Tibial nerve (tissue), 4 donors: ENCODE data around the gene PRSS22. TPM values are rescaled to one million over a fixed set of nuclear protein-coding genes. Genes with fewer than 3 reads are reported as not detected.
A peak's percentile ranks its signal among the peaks of the same experiment; 100 is the strongest.

Source experiments
- DNase-seq, 2 donors: peaks; one replicate each; pipeline ENCODE4 v3.0.0-alpha.2; 2019; ENCODE audit warnings: low spot score in 2 of 2
- H3K27ac ChIP-seq, 4 donors: fragments of 200-600 bp; sonication (generic) in 3 of 4; one replicate each; pipeline ENCODE4 v1.5.1; 2017 to 2019; ENCODE audit warnings: mild to moderate bottlenecking in 1 of 4
- H3K27me3 ChIP-seq, 2 donors: fragments of 200-600 bp; sonication (generic) in 1 of 2; one replicate each; pipeline versions ENCODE4 v1.5.1 to v1.6.0; 2017 to 2019
- H3K36me3 ChIP-seq, 3 donors: fragments of 200-600 bp; sonication (generic); one replicate each; pipeline ENCODE4 v1.5.1; 2018 to 2019
- H3K4me1 ChIP-seq, 4 donors: fragments of 200-600 bp; sonication (generic) in 3 of 4; one replicate each; pipeline ENCODE4 v1.5.1; 2017 to 2019
- H3K4me3 ChIP-seq, 4 donors: fragments of 200-600 bp; sonication (generic) in 3 of 4; one replicate each; pipeline ENCODE4 v1.5.1; 2017 to 2019; ENCODE audit warnings: mild to moderate bottlenecking in 1 of 4, moderate library complexity in 1 of 4
- H3K9me3 ChIP-seq, 4 donors: fragments of 200-600 bp; sonication (generic) in 3 of 4; one replicate each; pipeline ENCODE4 v1.5.1; 2017 to 2019
- CTCF ChIP-seq, 5 experiments: fragments of 200-600 bp in 3 of 5; fragments of 450-650 bp in 2 of 5; sonication (generic) in 3 of 5; IDR thresholded peaks; one replicate each; pipeline ENCODE4 v1.5.1; 2016 to 2019; ENCODE audit warnings: antibody characterized with exemption in 5 of 5, mild to moderate bottlenecking in 3 of 5, moderate library complexity in 2 of 5
- EP300 ChIP-seq, 2 donors: sonication (generic); formaldehyde crosslinking; IDR thresholded peaks; one replicate each; pipeline ENCODE4 v1.6.1; 2017; ENCODE audit warnings: antibody characterized with exemption in 2 of 2, mild to moderate bottlenecking in 1 of 2
- POLR2A ChIP-seq, 2 donors: fragments of 450-650 bp; IDR thresholded peaks; one replicate each; pipeline ENCODE4 v1.6.1; 2017; ENCODE audit warnings: antibody characterized with exemption in 2 of 2, mild to moderate bottlenecking in 2 of 2, moderate library complexity in 2 of 2
- WGBS, 2 donors: methylation state at CpG; one replicate each; pipeline ENCODE4 v1.1.5; 2018; 5-methylcytosine and 5-hydroxymethylcytosine counted together
- total RNA-seq, 4 donors: library from RNA; depleted of rRNA; stranded (reverse); fragments of >200 nt; gene quantifications; one replicate each; pipeline ENCODE4 v1.1.0, GENCODE V29; 2016

PRSS22 gene
- total RNA-seq, 4 donors from 2014 or later, result not detected

GRCh38 chr16:2884041-2884451, 26.1 kb upstream of the PRSS22 start:
- Histone ChIP-seq H3K36me3 (no peaks in the 10 kb centered on the region), H3K4me3 (peak overlapping the region; percentile 81 to 94 (median 85)), H3K9me3 (no peaks in the 10 kb centered on the region), H3K27me3 (no peaks in the 10 kb centered on the region), H3K4me1 (peaks cover 0 to 14% (median 6%) of the 10 kb centered on the region in 4 donors), H3K27ac (peak overlapping the region in 3 of 4 donors; percentile 95 to 97 (median 95))
- no peak for DNase-seq
- no peak for TF ChIP-seq EP300 (IDR thresholded peaks at IDR 0.05)
- TF ChIP-seq POLR2A (IDR thresholded peaks at IDR 0.05), result no peak
- no peak for TF ChIP-seq CTCF (IDR thresholded peaks at IDR 0.05)
- WGBS, 2 donors, result 56 to 72% methylated on average over 18 of the region's 18 CpGs

GRCh38 chr16:2883458-2883908, 25.5 kb upstream of the PRSS22 start:
- peak in 1 of 2 donors; percentile 16 for DNase-seq
- TF ChIP-seq POLR2A (IDR thresholded peaks at IDR 0.05) (no peak), EP300 (IDR thresholded peaks at IDR 0.05) (no peak), CTCF (IDR thresholded peaks at IDR 0.05) (no peak)
- Histone ChIP-seq H3K4me3 (peak overlapping the region; percentile 81 to 94 (median 85)), H3K9me3 (no peaks in the 10 kb centered on the region), H3K36me3 (no peaks in the 10 kb centered on the region), H3K27ac (peak overlapping the region; percentile 87 to 97 (median 95)), H3K27me3 (no peaks in the 10 kb centered on the region), H3K4me1 (peaks cover 0 to 14% (median 6%) of the 10 kb centered on the region in 4 donors)
- WGBS, 2 donors, result 1% methylated on average over 24 to 27 of the region's 31 CpGs

- no peaks in the 10 kb centered on the region for H3K9me3 ChIP-seq
- H3K4me1 ChIP-seq, result peaks cover 0 to 14% (median 6%) of the 10 kb centered on the region in 4 donors
- H3K27ac ChIP-seq, result peak within 1 kb of the TSS; percentile 87 to 97 (median 95)
- DNase-seq, result peak; percentile 99
- WGBS, 2 donors, result 1% methylated on average over 53 to 59 of the region's 73 CpGs
- H3K4me3 ChIP-seq, result peak within 1 kb of the TSS; percentile 81 to 94 (median 85)
- H3K36me3 ChIP-seq, result no peaks in the 10 kb centered on the region
- H3K27me3 ChIP-seq, result no peaks in the 10 kb centered on the region
- TF ChIP-seq EP300 (IDR thresholded peaks at IDR 0.05) (peak; percentile 80 to 84), CTCF (IDR thresholded peaks at IDR 0.05) (peak in 3 of 5 experiments; percentile 23 to 71 (median 62)), POLR2A (IDR thresholded peaks at IDR 0.05) (peak in 1 of 2 donors; percentile 71)
Observed at GRCh38 chr16:2882650-2883457, 24.9 kb upstream of the PRSS22 start, which contains the start of gene FLYWCH2. FLYWCH2 (plus strand) TSS chr16:2883215; CDS start chr16:2896450, 13,235 bp downstream.

GRCh38 chr16:2881783-2882649, 24.0 kb upstream of the PRSS22 start:
- TF ChIP-seq CTCF (IDR thresholded peaks at IDR 0.05) (no peak), EP300 (IDR thresholded peaks at IDR 0.05) (no peak), POLR2A (IDR thresholded peaks at IDR 0.05) (no peak)
- H3K4me3 ChIP-seq, result peak overlapping the region; percentile 81 to 94 (median 85)
- H3K9me3 ChIP-seq, result no peaks in the 10 kb centered on the region

More at GRCh38 chr16:2881783-2882649, 24.0 kb upstream of the PRSS22 start:
- Histone ChIP-seq H3K27me3 (no peaks in the 10 kb centered on the region), H3K4me1 (peaks cover 0 to 14% (median 6%) of the 10 kb centered on the region in 4 donors), H3K27ac (peak overlapping the region; percentile 87 to 97 (median 95)), H3K36me3 (no peaks in the 10 kb centered on the region)
- WGBS, 2 donors, result 7 to 9% methylated on average over 42 to 48 of the region's 52 CpGs
- peak in 1 of 2 donors; percentile 7 for DNase-seq
